NCI-H146 (cell line): ENCODE measurements around the gene ANK3.
A peak's percentile ranks its signal among the peaks of the same experiment; 100 is the strongest.

Experiments used
- DNase-seq: peaks from one replicate; lab custom pipeline; 2025; lab: John Stamatoyannopoulos, UW

ANK3 gene

GRCh38 chr10:60031183-60031582, 358.5 kb downstream of the ANK3 start:
- no peak for DNase-seq

- DNase-seq, result peak; percentile 13
Observed at GRCh38 chr10:60029475-60029874, 360.2 kb downstream of the ANK3 start.

GRCh38 chr10:60028081-60028480, 361.6 kb downstream of the ANK3 start:
- no peak for DNase-seq

GRCh38 chr10:60025279-60025678, 364.4 kb downstream of the ANK3 start:
- DNase-seq, result no peak

GRCh38 chr10:60024506-60024905, 365.2 kb downstream of the ANK3 start:
- DNase-seq, result no peak

- no peak for DNase-seq
Observed at GRCh38 chr10:60023155-60023877, 366.4 kb downstream of the ANK3 start.

GRCh38 chr10:60021361-60021760, 368.3 kb downstream of the ANK3 start:
- no peak for DNase-seq

GRCh38 chr10:60016794-60017193, 372.9 kb downstream of the ANK3 start:
- no peak for DNase-seq

- DNase-seq, result no peak
Observed at GRCh38 chr10:60009710-60010383, 379.8 kb downstream of the ANK3 start.

GRCh38 chr10:60009276-60009675, 380.4 kb downstream of the ANK3 start:
- DNase-seq, result no peak

- DNase-seq, result no peak
Observed at GRCh38 chr10:60008816-60009215, 380.9 kb downstream of the ANK3 start.

GRCh38 chr10:60006062-60006461, 383.6 kb downstream of the ANK3 start:
- DNase-seq, result no peak

- no peak for DNase-seq
Observed at GRCh38 chr10:60003651-60004523, 385.8 kb downstream of the ANK3 start.

- no peak for DNase-seq
Observed at GRCh38 chr10:60000747-60001146, 388.9 kb downstream of the ANK3 start.

GRCh38 chr10:59997827-59998525, 391.7 kb downstream of the ANK3 start:
- DNase-seq, result no peak

- DNase-seq, result no peak
Observed at GRCh38 chr10:59995862-59996261, 393.8 kb downstream of the ANK3 start.

GRCh38 chr10:59993931-59994330, 395.7 kb downstream of the ANK3 start:
- DNase-seq, result no peak

GRCh38 chr10:59991661-59992060, 398.0 kb downstream of the ANK3 start:
- peak; percentile 81 for DNase-seq

GRCh38 chr10:59991117-59991516, 398.6 kb downstream of the ANK3 start:
- DNase-seq, result peak; percentile 57

- DNase-seq, result no peak
Observed at GRCh38 chr10:59985639-59986038, 404.0 kb downstream of the ANK3 start.

- DNase-seq, result no peak
Observed at GRCh38 chr10:59984415-59984814, 405.3 kb downstream of the ANK3 start.

- DNase-seq, result no peak
Observed at GRCh38 chr10:59980356-59980755, 409.3 kb downstream of the ANK3 start.
